Measurements from ENCODE around the gene KCNJ15.

- no peak for TF ChIP-seq CTCF (IDR thresholded peaks at IDR 0.05; ENCODE audit: insufficient read depth, low read depth, low read length)
- TF ChIP-seq EZH2 (IDR thresholded peaks at IDR 0.05; ENCODE audit: insufficient read depth, low read length): no peak
Observed at GRCh38 chr21:38343691-38344090, 86.9 kb downstream of the KCNJ15 start.

Data from astrocyte (in vitro differentiated cells and primary cell).